HCT116 (cell line): ENCODE measurements around the gene DIS3L2. TPM values are rescaled to one million over a fixed set of nuclear protein-coding genes. Genes with fewer than 3 reads are reported as not detected.

Source experiments
- ATAC-seq: fragments of 200-7000 bp; cut with Tn5 transposase; 2 replicates; pipeline ENCODE4 v1.9.1; 2020; ENCODE audit warnings: mild to moderate bottlenecking, moderate library complexity
- BruUV-seq: library from RNA; stranded (reverse); fragments of 400-500 nt; replicated peaks from 2 replicates; lab custom pipeline; 2021; lab: Mats Ljungman, UMichigan
- CTCF ChIA-PET: fragments of 300-600 bp; sonication (Branson Sonifier 250); formaldehyde crosslinking; loops from one replicate; lab custom pipeline; 2021; ENCODE audit warnings: antibody characterized with exemption; lab: Charles Lee
- POLR2A ChIA-PET: fragments of 300-600, 350-600 bp; sonication (Branson Sonifier 250); formaldehyde crosslinking; loops from one replicate; lab custom pipeline; 2021; ENCODE audit warnings: antibody characterized with exemption; lab: Charles Lee
- RAD21 ChIA-PET, 2 experiments: fragments of 300-600 bp; sonication (Branson Sonifier 250); formaldehyde crosslinking; loops; one replicate each; lab custom pipeline; 2023; ENCODE audit warnings: low total read pairs in 2 of 2; ENCODE audit not compliant: uncharacterized antibody in 2 of 2, unreplicated experiment in 2 of 2, low non-redundant PET in 1 of 2; lab: Charles Lee
- DNase-seq: peaks from one replicate; pipeline ENCODE4 v3.0.0-alpha.2; 2010; ENCODE audit warnings: low read depth, low spot score
- H2AFZ ChIP-seq: fragments of 200-600 bp; shearing (Covaris generic), sonication (generic); 2 replicates; pipeline ENCODE4 v1.6.1; 2017; ENCODE audit warnings: low read depth, mixed run types, mixed read lengths, antibody characterized with exemption, low read length; ENCODE audit not compliant: poor library complexity, severe bottlenecking
- H3K27ac ChIP-seq: 2 replicates; pipeline ENCODE4 v1.5.1; 2012; ENCODE audit warnings: low read depth, low read length
- H3K27me3 ChIP-seq: fragments of 200-600 bp; sonication (generic); 2 replicates; pipeline ENCODE4 v1.6.1; 2016; ENCODE audit warnings: mixed run types, low read length, mixed read lengths; ENCODE audit not compliant: insufficient read depth
- H3K36me3 ChIP-seq, 2 experiments: fragments of 200-500 bp in 1 of 2; fragments of 200-600 bp in 1 of 2; sonication (Bioruptor generic) in 1 of 2; sonication (generic) in 1 of 2; 2 replicates each; pipeline versions ENCODE4 v1.5.1 to v1.6.1; 2014 to 2016; ENCODE audit warnings: low read length in 2 of 2, inconsistent platforms in 1 of 2, mixed read lengths in 1 of 2, mixed run types in 1 of 2; ENCODE audit not compliant: insufficient read depth in 2 of 2, control insufficient read depth in 1 of 2
- H3K4me1 ChIP-seq, 2 experiments: fragments of 200-600 bp in 1 of 2; sonication (generic) in 1 of 2; 2 replicates each; pipeline versions ENCODE4 v1.5.1 to v1.6.1; 2012 to 2017; ENCODE audit warnings: low read length in 2 of 2, inconsistent platforms in 1 of 2, mild to moderate bottlenecking in 1 of 2, mixed read lengths in 1 of 2, mixed run types in 1 of 2, moderate library complexity in 1 of 2; ENCODE audit not compliant: insufficient read depth in 2 of 2, control insufficient read depth in 1 of 2
- H3K4me2 ChIP-seq: fragments of 200-600 bp; sonication (generic); 2 replicates; pipeline ENCODE4 v1.6.1; 2017; ENCODE audit warnings: mixed run types, low read length, mixed read lengths
- H3K4me3 ChIP-seq, 2 experiments: fragments of 200-600 bp in 1 of 2; sonication (generic) in 1 of 2; replicated peaks in 1 of 2; 2 replicates each; pipeline ENCODE4 v1.5.1; 2011 to 2016; ENCODE audit warnings: low read length in 2 of 2, control low read depth in 1 of 2, low read depth in 1 of 2, mild to moderate bottlenecking in 1 of 2, mixed read lengths in 1 of 2, mixed run types in 1 of 2
- H3K79me2 ChIP-seq: fragments of 200-600 bp; sonication (generic); 2 replicates; pipeline ENCODE4 v1.6.1; 2017; ENCODE audit warnings: mild to moderate bottlenecking, mixed run types, low read length, moderate library complexity, mixed read lengths; ENCODE audit not compliant: insufficient read depth
- H3K9ac ChIP-seq: fragments of 200-600 bp; sonication (generic); 2 replicates; pipeline ENCODE4 v1.6.1; 2016; ENCODE audit warnings: low read length, mixed read lengths
- H3K9me2 ChIP-seq: fragments of 200-600 bp; sonication (generic), shearing (Covaris generic); 2 replicates; pipeline ENCODE4 v1.6.1; 2017; ENCODE audit warnings: mixed run types, mild to moderate bottlenecking, moderate library complexity; ENCODE audit not compliant: insufficient read depth
- H3K9me3 ChIP-seq, 2 experiments: fragments of 200-500 bp in 1 of 2; fragments of 200-600 bp in 1 of 2; sonication (Bioruptor generic) in 1 of 2; sonication (generic) in 1 of 2; 2 replicates each; pipeline ENCODE4 v1.6.1; 2014 to 2017; ENCODE audit warnings: low read length in 2 of 2, mixed read lengths in 2 of 2, inconsistent platforms in 1 of 2, low read depth in 1 of 2, mild to moderate bottlenecking in 1 of 2, mixed run types in 1 of 2, moderate library complexity in 1 of 2; ENCODE audit not compliant: control insufficient read depth in 1 of 2, insufficient read depth in 1 of 2
- H4K20me1 ChIP-seq: fragments of 200-600 bp; sonication (generic), shearing (Covaris generic); 2 replicates; pipeline ENCODE4 v1.6.1; 2017; ENCODE audit warnings: mixed run types, mild to moderate bottlenecking, moderate library complexity; ENCODE audit not compliant: insufficient read depth
- CEBPB ChIP-seq: IDR thresholded peaks from 2 replicates; pipeline ENCODE4 v1.6.1; 2012; ENCODE audit warnings: low read depth
- CTCF ChIP-seq, 3 experiments: fragments of 200-600 bp in 1 of 3; sonication (generic) in 1 of 3; IDR thresholded peaks in 2 of 3; conservative IDR thresholded peaks in 1 of 3; 2 replicates each; pipeline ENCODE4 v1.5.1; 2012 to 2017; ENCODE audit warnings: low read depth in 2 of 3, low read length in 2 of 3, antibody characterized with exemption in 1 of 3, borderline replicate concordance in 1 of 3, control low read depth in 1 of 3, mild to moderate bottlenecking in 1 of 3, mixed read lengths in 1 of 3, mixed run types in 1 of 3, moderate library complexity in 1 of 3; ENCODE audit not compliant: insufficient read depth in 1 of 3
- EGR1 ChIP-seq: IDR thresholded peaks from 2 replicates; pipeline ENCODE4 v1.6.1; 2012; ENCODE audit warnings: low read depth
- FOSL1 ChIP-seq: IDR thresholded peaks from 2 replicates; pipeline ENCODE4 v1.6.1; 2012; ENCODE audit warnings: low read depth
- JUND ChIP-seq: IDR thresholded peaks from 2 replicates; pipeline ENCODE4 v1.6.1; 2012
- MAX ChIP-seq: IDR thresholded peaks from 2 replicates; pipeline ENCODE4 v1.6.1; 2012
- POLR2A ChIP-seq: IDR thresholded peaks from 2 replicates; pipeline ENCODE4 v1.7.0; 2011; ENCODE audit warnings: borderline replicate concordance; ENCODE audit not compliant: insufficient read depth, insufficient read length; ENCODE audit errors: extremely low read depth
- POLR2AphosphoS5 ChIP-seq: IDR thresholded peaks from 2 replicates; pipeline ENCODE4 v1.6.1; 2011; ENCODE audit warnings: mild to moderate bottlenecking, low read depth, low read length, moderate library complexity
- RAD21 ChIP-seq: IDR thresholded peaks from 2 replicates; pipeline ENCODE4 v1.6.1; 2012; ENCODE audit warnings: low read depth, mild to moderate bottlenecking
- SIN3A ChIP-seq: IDR thresholded peaks from 2 replicates; pipeline ENCODE4 v1.6.1; 2012; ENCODE audit warnings: low read depth
- SP1 ChIP-seq: IDR thresholded peaks from 2 replicates; pipeline ENCODE4 v1.6.1; 2012; ENCODE audit warnings: low read depth
- SRF ChIP-seq: IDR thresholded peaks from 2 replicates; pipeline ENCODE4 v1.6.1; 2012; ENCODE audit warnings: low read depth
- TCF7L2 ChIP-seq: IDR thresholded peaks from 2 replicates; pipeline ENCODE4 v1.7.0; 2011; ENCODE audit warnings: borderline replicate concordance, inconsistent platforms; ENCODE audit not compliant: insufficient read depth, insufficient read length; ENCODE audit errors: extremely low read depth
- YY1 ChIP-seq: IDR thresholded peaks from 2 replicates; pipeline ENCODE4 v1.6.1; 2011; ENCODE audit warnings: low read length, low read depth, moderate library complexity, mild to moderate bottlenecking; ENCODE audit not compliant: insufficient replicate concordance; ENCODE audit errors: extremely low read depth
- ZBTB33 ChIP-seq: IDR thresholded peaks from 2 replicates; pipeline ENCODE4 v1.6.1; 2011; ENCODE audit warnings: mild to moderate bottlenecking, low read length, moderate library complexity; ENCODE audit not compliant: insufficient replicate concordance; ENCODE audit errors: extremely low read depth
- ZFX ChIP-seq: fragments of 450-650 bp; IDR thresholded peaks from 2 replicates; pipeline ENCODE4 v1.6.1; 2017
- ZNF274 ChIP-seq: fragments of 200-500 bp; sonication (Bioruptor generic); IDR thresholded peaks from 2 replicates; pipeline ENCODE4 v1.6.1; 2014; ENCODE audit warnings: mild to moderate bottlenecking, low read depth, low read length, inconsistent platforms
- intact Hi-C: fragments of 100-400 bp; cut with micrococcal nuclease; formaldehyde crosslinking; loops from 2 replicates; pipeline ENCODE4 v1.10.0; 2022
- total RNA-seq: library from RNA; stranded (reverse); gene quantifications from one replicate; pipeline ENCODE4 v1.2.1, GENCODE V29; 2021; ENCODE audit not compliant: unreplicated experiment
- TF ChIP-seq, protein P1 (sequence below): IDR thresholded peaks from 2 replicates; pipeline ENCODE4 v1.6.1; 2012; ENCODE audit warnings: low read depth

The DIS3L2 gene
- total RNA-seq, 1 experiment from 2014 or later: 42.5 TPM

- DNase-seq (no peak), ATAC-seq (no peak)
- Histone ChIP-seq H4K20me1 (no peaks in the 10 kb centered on the region), H3K27me3 (no peaks in the 10 kb centered on the region), H3K36me3 (no peaks in the 10 kb centered on the region), H3K4me2 (no peak overlapping the region), H3K9me3 (no peaks in the 10 kb centered on the region), H3K9me2 (no peaks in the 10 kb centered on the region), H3K27ac (no peak overlapping the region), H3K4me1 (no peaks in the 10 kb centered on the region), H3K79me2 (no peaks in the 10 kb centered on the region), H3K9ac (no peak overlapping the region), H3K4me3 (no peak overlapping the region), H2AFZ (no peak overlapping the region)
- ChIA-PET RAD21 (no interaction called here), POLR2A (no interaction called here), CTCF (no interaction called here)
- intact Hi-C loops: no loop called here
- BruUV-seq: no TSS peak
- TF ChIP-seq POLR2A: no peak
- TF ChIP-seq CTCF (IDR thresholded peaks at IDR 0.05 in 2 of 3, conservative IDR thresholded peaks at IDR 0.05 in 1 of 3; ENCODE audit: borderline replicate concordance in 1 of 3, insufficient read depth in 1 of 3, low read depth in 2 of 3, low read length in 2 of 3): no peak
- TF ChIP-seq, protein P1, sequence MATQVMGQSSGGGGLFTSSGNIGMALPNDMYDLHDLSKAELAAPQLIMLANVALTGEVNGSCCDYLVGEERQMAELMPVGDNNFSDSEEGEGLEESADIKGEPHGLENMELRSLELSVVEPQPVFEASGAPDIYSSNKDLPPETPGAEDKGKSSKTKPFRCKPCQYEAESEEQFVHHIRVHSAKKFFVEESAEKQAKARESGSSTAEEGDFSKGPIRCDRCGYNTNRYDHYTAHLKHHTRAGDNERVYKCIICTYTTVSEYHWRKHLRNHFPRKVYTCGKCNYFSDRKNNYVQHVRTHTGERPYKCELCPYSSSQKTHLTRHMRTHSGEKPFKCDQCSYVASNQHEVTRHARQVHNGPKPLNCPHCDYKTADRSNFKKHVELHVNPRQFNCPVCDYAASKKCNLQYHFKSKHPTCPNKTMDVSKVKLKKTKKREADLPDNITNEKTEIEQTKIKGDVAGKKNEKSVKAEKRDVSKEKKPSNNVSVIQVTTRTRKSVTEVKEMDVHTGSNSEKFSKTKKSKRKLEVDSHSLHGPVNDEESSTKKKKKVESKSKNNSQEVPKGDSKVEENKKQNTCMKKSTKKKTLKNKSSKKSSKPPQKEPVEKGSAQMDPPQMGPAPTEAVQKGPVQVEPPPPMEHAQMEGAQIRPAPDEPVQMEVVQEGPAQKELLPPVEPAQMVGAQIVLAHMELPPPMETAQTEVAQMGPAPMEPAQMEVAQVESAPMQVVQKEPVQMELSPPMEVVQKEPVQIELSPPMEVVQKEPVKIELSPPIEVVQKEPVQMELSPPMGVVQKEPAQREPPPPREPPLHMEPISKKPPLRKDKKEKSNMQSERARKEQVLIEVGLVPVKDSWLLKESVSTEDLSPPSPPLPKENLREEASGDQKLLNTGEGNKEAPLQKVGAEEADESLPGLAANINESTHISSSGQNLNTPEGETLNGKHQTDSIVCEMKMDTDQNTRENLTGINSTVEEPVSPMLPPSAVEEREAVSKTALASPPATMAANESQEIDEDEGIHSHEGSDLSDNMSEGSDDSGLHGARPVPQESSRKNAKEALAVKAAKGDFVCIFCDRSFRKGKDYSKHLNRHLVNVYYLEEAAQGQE: no peak
- no peak for TF ChIP-seq EGR1
- TF ChIP-seq SIN3A: no peak
- no peak for TF ChIP-seq JUND
- TF ChIP-seq RAD21: no peak
- TF ChIP-seq SP1: no peak
- TF ChIP-seq ZFX: no peak
- no peak for TF ChIP-seq ZNF274
- no peak for TF ChIP-seq POLR2AphosphoS5
- TF ChIP-seq FOSL1: no peak
- no peak for TF ChIP-seq YY1
- no peak for TF ChIP-seq CEBPB
- no peak for TF ChIP-seq ZBTB33
- TF ChIP-seq MAX: no peak
- TF ChIP-seq SRF: no peak
- TF ChIP-seq TCF7L2: no peak
These were observed 342.7 kb downstream of the DIS3L2 start for GRCh38 chr2:232304236-232304635.
